PC-9 (cell line): ENCODE measurements around the gene HFE.

ENCODE experiments used
- CTCF ChIP-seq: fragments of 200-600 bp; sonication (generic); conservative IDR thresholded peaks from 2 replicates; pipeline ENCODE4 v1.6.1; 2017; ENCODE audit warnings: mixed run types, antibody characterized with exemption, mild to moderate bottlenecking, moderate library complexity
- EZH2 ChIP-seq: fragments of 200-600 bp; sonication (generic); IDR thresholded peaks from 2 replicates; pipeline ENCODE4 v1.8.0; 2017; ENCODE audit warnings: antibody characterized with exemption, low read depth

- no peak for TF ChIP-seq CTCF
- no peak for TF ChIP-seq EZH2
These were observed 41.0 kb downstream of the HFE start for GRCh38 chr6:26128013-26128771.
